ENCODE results near the gene DPP6.

Gene DPP6

DNA sequence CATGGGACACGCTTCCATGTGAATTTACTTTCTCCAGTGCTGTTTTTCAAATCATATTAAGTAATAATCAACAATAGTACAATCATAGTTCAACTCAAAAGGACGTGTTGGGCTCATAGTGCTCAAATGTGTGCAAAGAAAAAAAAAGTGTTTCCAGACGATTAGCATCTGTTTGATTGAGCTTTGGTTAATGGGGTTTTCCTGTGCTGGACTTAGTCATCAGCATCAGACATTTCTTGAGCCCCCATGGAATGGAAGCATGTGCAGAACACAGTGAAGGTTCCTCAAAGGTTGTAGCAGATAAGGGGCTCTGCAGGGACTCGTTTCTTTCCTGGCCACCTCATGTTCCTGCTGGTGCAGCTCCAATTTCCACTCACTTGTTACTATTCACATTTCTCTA, 716.8 kb downstream of the DPP6 start:
- no peak for DNase-seq (ENCODE audit: low read depth in 2 of 2)

DNA sequence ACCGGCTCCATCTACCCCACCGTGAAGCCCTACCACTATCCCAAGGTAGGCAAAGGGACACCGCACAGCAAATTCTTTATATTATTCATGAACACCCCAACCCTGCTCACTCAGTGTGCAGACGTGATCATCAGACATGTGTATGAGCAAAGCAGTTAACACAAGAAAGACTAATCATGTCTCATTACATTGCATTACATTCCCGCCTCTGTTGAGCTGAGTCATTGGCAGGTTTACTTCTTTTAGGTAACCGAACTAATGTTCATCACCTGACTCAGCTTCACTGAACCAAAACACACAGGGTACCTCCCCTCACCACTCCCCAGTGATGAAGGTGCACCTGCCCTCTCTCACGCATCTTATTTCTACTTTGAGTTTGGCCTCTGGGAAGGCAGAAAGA, 717.3 kb downstream of the DPP6 start:
- DNase-seq (ENCODE audit: low read depth in 2 of 2): no peak

- DNase-seq (ENCODE audit: low read depth in 2 of 2): no peak
These were observed 718.2 kb downstream of the DPP6 start for GRCh38 chr7:154770361-154770760.

GRCh38 chr7:154770962-154771361, 718.8 kb downstream of the DPP6 start:
- no peak for DNase-seq (ENCODE audit: low read depth in 2 of 2)

DNA sequence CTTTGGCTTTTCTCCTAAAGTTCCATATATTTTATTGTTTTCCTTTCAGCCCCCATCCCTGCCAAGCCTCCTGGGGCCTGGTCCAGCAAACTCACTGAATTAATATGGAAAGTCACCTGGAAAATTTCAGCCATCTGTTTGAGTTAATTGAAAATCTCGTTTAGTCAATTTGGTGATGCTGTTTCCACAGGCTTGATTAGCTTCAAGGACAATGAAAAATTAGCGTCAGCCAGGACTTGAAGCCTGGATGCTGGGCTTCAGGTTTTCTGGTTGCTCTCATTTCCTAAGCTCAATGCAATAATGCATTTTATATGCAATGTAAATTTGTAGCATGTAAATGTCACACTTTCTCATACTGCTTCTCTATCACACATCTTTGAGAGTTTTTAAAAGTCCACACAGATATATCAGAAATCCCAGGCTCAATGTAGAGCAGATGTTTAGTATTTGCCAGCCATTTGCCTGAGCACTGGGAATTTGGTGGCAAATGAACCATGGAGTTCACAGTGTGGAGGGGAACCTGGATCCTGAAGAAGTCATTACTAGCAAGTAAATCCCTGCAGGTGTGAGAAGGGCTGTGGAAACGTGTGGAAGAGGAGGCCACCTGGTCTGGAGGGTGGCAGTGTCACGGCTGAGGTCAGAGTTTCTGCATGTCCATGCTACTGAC, 722.2 kb downstream of the DPP6 start:
- no peak for DNase-seq (ENCODE audit: low read depth in 2 of 2)

- DNase-seq (ENCODE audit: low read depth in 2 of 2): no peak
These were observed 723.5 kb downstream of the DPP6 start for GRCh38 chr7:154775681-154776080.

GRCh38 chr7:154776350-154776749, 724.2 kb downstream of the DPP6 start:
- no peak for DNase-seq (ENCODE audit: low read depth in 2 of 2)

- no peak for DNase-seq (ENCODE audit: low read depth in 2 of 2)
These were observed 724.8 kb downstream of the DPP6 start for GRCh38 chr7:154777023-154777422.

DNA sequence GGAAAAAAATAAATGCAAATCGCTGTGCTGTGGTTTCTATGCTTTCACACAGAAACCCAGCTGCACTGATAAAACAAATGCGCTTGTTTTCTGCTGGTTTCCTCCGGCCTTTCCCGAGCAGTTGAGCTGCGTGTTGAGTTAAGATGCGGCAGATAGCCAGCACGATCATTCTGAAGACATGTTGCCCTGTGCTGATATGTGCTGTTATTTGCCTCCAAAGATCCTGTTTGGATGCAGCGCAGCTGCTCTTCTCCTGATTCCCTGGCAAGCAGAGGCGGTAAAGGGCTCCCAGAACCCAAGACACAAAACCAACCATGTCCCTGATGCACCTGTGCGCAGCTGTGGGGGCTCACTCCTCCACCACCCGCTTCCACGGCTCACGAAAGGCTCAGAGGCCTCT, 725.3 kb downstream of the DPP6 start:
- DNase-seq (ENCODE audit: low read depth in 2 of 2): no peak

- DNase-seq (ENCODE audit: low read depth in 2 of 2): no peak
These were observed 725.7 kb downstream of the DPP6 start for GRCh38 chr7:154777908-154778307.

DNA sequence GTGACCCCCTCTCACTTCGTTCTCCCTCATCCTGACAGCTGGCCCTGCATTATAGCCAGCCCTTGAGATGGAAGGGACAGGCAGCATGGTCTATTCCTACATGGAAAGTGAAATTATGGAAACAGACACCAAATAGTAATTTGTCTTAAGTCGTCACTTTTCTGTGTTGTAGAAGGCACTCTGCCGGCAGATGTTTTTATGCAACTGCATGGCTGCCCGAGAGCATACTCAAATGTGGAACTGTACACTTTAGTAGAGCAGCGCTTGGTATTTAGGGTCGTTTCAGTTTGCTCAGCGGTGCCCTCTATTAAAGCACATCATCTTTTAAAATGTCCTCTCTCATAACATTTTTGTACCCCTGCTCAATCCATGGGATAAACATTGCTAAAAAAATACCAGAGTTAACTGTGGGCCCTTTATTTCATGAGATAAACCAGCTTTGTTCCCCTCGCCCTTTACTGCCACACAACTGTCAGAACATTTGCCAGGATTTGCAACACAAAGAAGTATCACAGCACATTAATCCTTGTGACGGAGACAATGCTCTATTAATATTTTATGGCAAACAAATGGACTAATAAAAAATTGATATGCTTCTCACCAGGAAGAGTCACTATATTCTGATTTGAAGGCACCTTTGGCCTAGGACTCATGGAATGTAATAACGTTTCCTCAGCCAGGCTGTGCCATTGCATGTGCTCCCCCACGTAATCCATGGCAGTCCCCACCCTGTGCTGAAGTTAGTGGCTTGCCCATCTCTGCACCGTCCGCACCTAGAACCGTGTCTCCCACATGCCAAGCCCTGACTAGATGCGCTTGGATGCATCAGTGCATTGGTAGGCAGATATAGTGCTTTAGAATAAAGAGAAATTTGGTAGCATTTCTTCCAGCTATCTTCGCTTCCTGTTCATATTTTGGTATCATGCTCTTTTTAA, 729.4 kb downstream of the DPP6 start:
- no peak for DNase-seq (ENCODE audit: low read depth in 2 of 2)

DNA sequence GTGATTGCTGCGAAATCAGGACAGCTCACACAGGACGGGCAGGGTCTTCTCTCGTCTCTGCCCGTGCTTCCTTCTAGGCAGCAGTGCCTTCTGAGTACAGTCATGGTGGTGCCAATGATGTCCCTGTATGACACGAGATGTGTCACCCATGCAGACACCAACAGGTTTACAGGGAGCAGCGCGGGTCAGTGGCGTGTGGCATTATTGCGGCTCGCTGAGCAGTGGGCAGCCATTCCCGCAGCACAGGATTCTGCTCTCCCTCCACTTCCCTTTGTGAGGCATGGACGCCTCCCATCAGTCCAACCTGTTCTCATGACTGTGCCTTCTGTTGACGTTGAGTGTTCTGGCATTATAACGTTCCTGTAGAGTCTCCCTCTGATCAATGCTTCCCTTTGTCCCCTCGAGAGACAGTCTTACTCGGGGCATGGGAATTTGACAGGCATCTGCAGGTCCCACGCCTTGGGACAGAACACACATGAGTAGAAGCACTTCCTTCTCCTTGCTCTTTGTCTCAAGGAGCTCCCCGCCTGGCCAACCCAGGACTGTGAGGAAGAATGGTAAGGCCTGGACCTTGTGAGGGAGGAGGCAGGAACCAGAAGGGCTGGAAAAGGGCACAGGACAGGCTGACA, 731.2 kb downstream of the DPP6 start:
- DNase-seq (ENCODE audit: low read depth in 2 of 2): no peak

DNA sequence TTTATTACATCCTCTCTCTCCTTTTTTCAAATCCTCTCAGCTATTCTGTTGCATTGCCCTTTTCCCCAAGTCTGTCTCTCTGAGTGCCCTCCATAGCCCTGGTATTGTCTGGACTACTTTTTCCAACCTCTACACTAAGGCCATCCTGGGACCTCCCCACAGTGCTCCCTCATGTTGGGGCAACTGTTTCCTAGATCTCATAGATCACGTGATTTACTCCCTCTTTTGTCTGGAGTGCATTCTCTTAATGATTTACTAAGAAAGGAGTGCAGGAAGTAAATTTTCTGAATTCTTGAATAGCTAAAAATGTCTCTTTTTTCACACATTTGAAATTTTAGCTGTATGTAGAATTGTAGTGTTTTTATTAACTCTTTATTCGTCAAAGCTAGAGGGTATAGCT, 733.7 kb downstream of the DPP6 start:
- DNase-seq (ENCODE audit: low read depth in 2 of 2): no peak

DNA sequence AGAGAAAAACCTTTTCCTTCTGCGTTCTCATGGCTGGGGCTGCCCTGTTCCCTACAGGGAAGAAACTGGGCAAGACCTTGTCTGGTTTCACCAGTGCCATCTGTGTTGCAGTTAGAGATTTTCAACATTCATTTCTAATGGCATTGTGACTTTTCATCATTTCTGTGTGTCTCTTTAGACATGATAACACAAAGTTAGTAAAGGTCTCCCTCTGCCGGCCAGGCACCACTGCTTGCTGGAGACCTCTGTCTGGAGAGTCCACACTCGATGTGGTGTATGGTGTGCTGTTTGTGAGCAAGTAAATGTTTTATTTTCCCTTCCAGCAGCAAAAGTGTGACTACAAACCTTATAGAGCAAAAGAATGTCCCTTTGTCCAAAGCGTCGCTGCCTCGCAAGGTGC, 737.2 kb downstream of the DPP6 start:
- DNase-seq (ENCODE audit: low read depth in 2 of 2): no peak

GRCh38 chr7:154791611-154792010, 739.4 kb downstream of the DPP6 start:
- DNase-seq (ENCODE audit: low read depth in 2 of 2): no peak

GRCh38 chr7:154792436-154793055, 740.3 kb downstream of the DPP6 start:
- DNase-seq (ENCODE audit: low read depth in 2 of 2): no peak

GRCh38 chr7:154794147-154794780, 742.1 kb downstream of the DPP6 start:
- no peak for DNase-seq (ENCODE audit: low read depth in 2 of 2)

DNA sequence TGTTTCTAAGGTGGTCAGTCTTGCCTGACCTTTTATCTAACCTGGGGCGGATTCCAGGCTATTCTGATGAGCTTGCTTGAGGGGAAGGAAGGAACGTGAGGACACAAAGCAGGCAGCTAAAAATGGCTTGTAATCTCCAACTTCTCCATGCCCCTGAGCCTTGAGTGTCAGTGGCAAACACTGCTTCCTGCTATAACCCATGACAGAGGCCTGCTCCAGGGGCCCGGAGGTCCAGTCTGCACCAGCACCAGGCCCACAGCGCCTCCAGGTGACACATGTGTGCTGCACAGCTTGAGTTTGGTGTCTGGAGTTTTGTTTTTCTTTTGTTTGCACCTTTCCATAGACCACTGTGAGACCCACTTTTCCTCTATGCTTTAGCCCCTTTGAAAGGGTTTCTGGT, 742.8 kb downstream of the DPP6 start:
- DNase-seq (ENCODE audit: low read depth in 2 of 2): no peak

DNA sequence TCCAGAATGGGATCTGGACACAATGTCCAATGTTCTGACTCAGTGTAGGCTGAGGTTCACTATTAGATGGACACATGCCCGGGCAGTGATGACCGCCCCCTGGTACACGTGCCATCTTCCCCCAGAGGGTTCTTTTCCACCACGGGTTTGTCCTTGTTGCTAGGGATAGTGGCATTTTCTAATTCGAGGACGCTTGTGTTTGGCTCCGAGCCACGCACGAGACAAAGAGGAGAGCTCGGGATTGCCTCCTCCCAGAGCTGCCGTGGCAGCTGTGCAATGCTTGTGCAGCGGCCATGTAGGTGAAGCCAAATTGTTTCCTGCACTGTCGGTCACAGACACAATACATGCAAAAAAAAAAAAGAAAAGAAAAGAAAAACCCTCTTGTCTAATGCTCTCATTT, 743.2 kb downstream of the DPP6 start:
- no peak for DNase-seq (ENCODE audit: low read depth in 2 of 2)

DNA sequence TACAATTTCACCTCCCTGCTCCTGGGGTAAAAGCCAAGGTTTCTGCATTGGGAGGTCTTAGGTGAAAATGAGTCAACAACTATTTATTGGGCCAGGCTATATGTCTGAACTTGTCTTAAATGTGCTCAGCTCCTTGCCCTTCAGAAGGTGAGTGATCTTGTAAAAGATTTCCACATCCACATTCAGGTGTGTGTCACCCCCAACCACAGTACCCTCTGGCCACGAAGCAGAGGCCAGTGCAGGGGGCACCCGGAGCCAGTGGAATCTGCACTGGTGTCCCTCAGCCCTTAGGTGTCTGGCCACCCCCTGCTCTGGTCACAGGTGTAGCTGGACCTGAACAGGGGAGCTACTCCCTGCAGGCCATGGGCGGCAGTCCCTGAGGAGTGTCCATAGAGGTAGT, 752.3 kb downstream of the DPP6 start:
- DNase-seq (ENCODE audit: low read depth in 2 of 2): no peak

DNA sequence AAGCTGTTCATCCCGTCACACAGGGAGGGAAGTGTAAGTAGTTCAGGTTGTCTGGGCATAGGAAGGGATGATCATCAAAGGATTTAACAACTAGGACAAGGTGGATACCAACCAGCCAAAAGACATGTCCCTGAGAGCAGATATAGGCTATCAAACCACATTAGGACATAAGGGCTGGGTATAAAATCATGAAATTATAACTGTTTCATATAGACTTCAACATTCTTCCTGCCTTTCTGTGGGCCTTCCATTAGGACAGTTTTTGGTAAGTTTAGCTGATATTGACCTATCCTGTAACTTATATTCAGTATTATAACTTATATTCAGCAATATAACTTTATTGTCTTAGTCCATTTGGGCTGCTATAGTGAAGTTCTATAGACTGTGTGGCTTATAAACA, 759.8 kb downstream of the DPP6 start:
- no peak for DNase-seq (ENCODE audit: low read depth in 2 of 2)
